DOHH2 (cell line): Measurements from ENCODE around the gene SLC16A10.

Experiments
- H3F3A ChIP-seq: fragments of 200-600 bp; sonication (generic), shearing (Covaris generic); 2 replicates; pipeline ENCODE4 v1.6.0; 2016; ENCODE audit warnings: antibody characterized with exemption, mild to moderate bottlenecking; ENCODE audit not compliant: control insufficient read depth, insufficient read depth
- H3K27ac ChIP-seq: fragments of 200-600 bp; sonication (generic); 2 replicates; pipeline ENCODE4 v1.5.1; 2014; ENCODE audit warnings: low read depth, mild to moderate bottlenecking, low read length, moderate library complexity
- H3K27me3 ChIP-seq: fragments of 200-600 bp; sonication (generic); 2 replicates; pipeline ENCODE4 v1.6.1; 2014; ENCODE audit warnings: mild to moderate bottlenecking, low read length, mixed read lengths; ENCODE audit not compliant: control insufficient read depth
- H3K36me3 ChIP-seq: fragments of 200-600 bp; sonication (generic); 2 replicates; pipeline ENCODE4 v1.6.1; 2014; ENCODE audit warnings: mild to moderate bottlenecking, low read length, moderate library complexity, mixed read lengths; ENCODE audit not compliant: control insufficient read depth
- H3K4me1 ChIP-seq: fragments of 200-600 bp; sonication (generic); 2 replicates; pipeline ENCODE4 v1.6.1; 2014; ENCODE audit warnings: mild to moderate bottlenecking, low read length, mixed read lengths; ENCODE audit not compliant: control insufficient read depth
- H3K4me2 ChIP-seq: fragments of 200-600 bp; sonication (generic); 2 replicates; pipeline ENCODE4 v1.6.0; 2014; ENCODE audit warnings: mild to moderate bottlenecking, low read length, moderate library complexity
- H3K4me3 ChIP-seq: fragments of 200-600 bp; sonication (generic); 2 replicates; pipeline ENCODE4 v1.5.1; 2014; ENCODE audit warnings: mild to moderate bottlenecking, low read length, mixed read lengths
- H3K79me2 ChIP-seq: fragments of 200-600 bp; sonication (generic); 2 replicates; pipeline ENCODE4 v1.6.1; 2014; ENCODE audit warnings: mild to moderate bottlenecking, low read length, mixed read lengths; ENCODE audit not compliant: control insufficient read depth
- H3K9me2 ChIP-seq: fragments of 200-600 bp; sonication (generic); replicated peaks from 2 replicates; pipeline ENCODE4 v1.6.1; 2014; ENCODE audit warnings: mild to moderate bottlenecking, low read length, mixed read lengths; ENCODE audit not compliant: control insufficient read depth
- H3K9me3 ChIP-seq: fragments of 200-600 bp; sonication (generic); 2 replicates; pipeline ENCODE4 v1.6.1; 2014; ENCODE audit warnings: antibody characterized with exemption, low read length, mixed read lengths; ENCODE audit not compliant: control insufficient read depth, insufficient read depth
- H4K20me1 ChIP-seq: fragments of 200-600 bp; sonication (generic); 2 replicates; pipeline ENCODE4 v1.6.0; 2014; ENCODE audit warnings: low read depth, mild to moderate bottlenecking, antibody characterized with exemption, low read length, moderate library complexity; ENCODE audit not compliant: control insufficient read depth, insufficient read depth
- CTCF ChIP-seq: fragments of 200-600 bp; sonication (generic); IDR thresholded peaks from one replicate; pipeline ENCODE4 v1.5.1; 2014; ENCODE audit warnings: antibody characterized with exemption, mild to moderate bottlenecking, low read depth, low read length; ENCODE audit not compliant: poor library complexity, severe bottlenecking
- EZH2phosphoT487 ChIP-seq: fragments of 200-600 bp; sonication (generic); IDR thresholded peaks from 2 replicates; pipeline ENCODE4 v1.6.1; 2017; ENCODE audit warnings: borderline replicate concordance, mild to moderate bottlenecking, antibody characterized with exemption, low read length, moderate library complexity, mixed read lengths

The SLC16A10 gene

GRCh38 chr6:111230351-111231089, 143.2 kb downstream of the SLC16A10 start:
- H3K4me2 ChIP-seq: no peak overlapping the region
- H3K9me2 ChIP-seq: no peaks in the 10 kb centered on the region
- no peaks in the 10 kb centered on the region for H4K20me1 ChIP-seq
- H3K4me3 ChIP-seq: no peak overlapping the region
- no peak overlapping the region for H3K27ac ChIP-seq
- peaks cover 2% of the 10 kb centered on the region; the same call in 1 of the 2 replicates for H3K27me3 ChIP-seq
- no peak for TF ChIP-seq EZH2phosphoT487
- no peak for TF ChIP-seq CTCF
- H3K4me1 ChIP-seq: no peaks in the 10 kb centered on the region
- H3K9me3 ChIP-seq: no peaks in the 10 kb centered on the region
- H3K36me3 ChIP-seq: no peaks in the 10 kb centered on the region
- no peaks in the 10 kb centered on the region for H3K79me2 ChIP-seq
- H3F3A ChIP-seq: no peaks in the 10 kb centered on the region

- Histone ChIP-seq H4K20me1 (no peaks in the 10 kb centered on the region), H3F3A (no peaks in the 10 kb centered on the region), H3K27ac (no peak overlapping the region), H3K9me2 (no peaks in the 10 kb centered on the region), H3K79me2 (no peaks in the 10 kb centered on the region), H3K4me1 (no peaks in the 10 kb centered on the region), H3K4me3 (no peak overlapping the region), H3K9me3 (no peaks in the 10 kb centered on the region), H3K27me3 (peaks cover 2% of the 10 kb centered on the region; the same call in 1 of the 2 replicates), H3K36me3 (no peaks in the 10 kb centered on the region), H3K4me2 (no peak overlapping the region)
- TF ChIP-seq EZH2phosphoT487 (no peak), CTCF (no peak)
These were observed 143.8 kb downstream of the SLC16A10 start for GRCh38 chr6:111231090-111231459.

GRCh38 chr6:111237852-111238251, 150.5 kb downstream of the SLC16A10 start:
- H3K4me3 ChIP-seq: no peak overlapping the region
- H3F3A ChIP-seq: no peaks in the 10 kb centered on the region
- H3K79me2 ChIP-seq: no peaks in the 10 kb centered on the region
- H3K27ac ChIP-seq: no peak overlapping the region
- TF ChIP-seq CTCF (no peak), EZH2phosphoT487 (no peak)
- no peaks in the 10 kb centered on the region for H3K27me3 ChIP-seq
- H4K20me1 ChIP-seq: no peaks in the 10 kb centered on the region
- no peaks in the 10 kb centered on the region for H3K4me1 ChIP-seq
- H3K4me2 ChIP-seq: no peak overlapping the region
- no peaks in the 10 kb centered on the region for H3K36me3 ChIP-seq
- H3K9me2 ChIP-seq: no peaks in the 10 kb centered on the region
- H3K9me3 ChIP-seq: no peaks in the 10 kb centered on the region
